GM19438 (cell line): ENCODE results near the gene INTS1.
"Not testable (repeated sequence)": the region's sequence is repeated elsewhere in the genome, so short reads cannot be mapped to it uniquely, and the experiment has no call there.

Experiments used
- ATAC-seq: cut with Tn5 transposase; IDR thresholded peaks from one replicate; pipeline ENCODE4 v1.9.1; 2021; ENCODE audit warnings: low read depth; ENCODE audit not compliant: unreplicated experiment

INTS1 gene

DNA sequence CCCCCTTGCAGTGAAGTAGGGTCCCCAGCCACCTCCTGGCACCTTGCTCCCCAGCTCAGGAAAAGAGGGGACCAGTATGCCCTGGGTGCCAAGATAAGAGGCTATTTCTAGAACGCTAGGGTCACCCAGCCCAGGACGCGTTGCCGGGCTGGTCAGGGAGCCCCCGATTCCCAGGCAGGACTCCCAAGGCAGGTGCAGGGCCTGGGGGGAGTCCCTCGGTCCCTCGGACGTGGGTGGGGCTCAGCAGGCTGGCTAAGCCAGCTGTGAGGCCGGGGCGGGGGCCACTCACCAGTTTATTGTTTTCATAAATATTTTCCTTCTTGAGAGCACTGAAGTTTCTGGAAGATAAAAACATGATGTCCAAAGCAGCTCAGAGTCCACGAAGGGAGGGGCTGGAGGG, 54.2 kb downstream of the INTS1 start:
- ATAC-seq, result no peak

DNA sequence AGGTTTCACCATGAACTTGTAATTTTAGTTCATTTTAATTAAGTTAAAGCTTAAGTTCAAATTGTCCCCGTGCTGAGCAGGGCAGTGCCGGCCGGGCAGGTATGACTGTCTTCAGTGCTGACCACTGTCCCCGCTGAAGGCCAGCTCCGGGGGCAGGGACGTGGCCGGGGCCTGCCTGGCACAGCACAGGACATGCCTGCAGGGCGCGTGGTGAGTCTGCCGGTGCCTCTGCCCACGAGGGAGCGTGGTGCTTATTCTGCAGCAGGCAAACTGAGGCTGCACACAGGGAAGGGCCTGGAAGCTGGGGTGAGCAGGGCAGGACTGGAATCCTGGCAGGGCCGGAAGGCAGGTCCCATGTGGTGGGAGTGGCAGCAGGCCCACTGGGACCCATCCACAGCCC, 54.7 kb downstream of the INTS1 start:
- no peak for ATAC-seq

DNA sequence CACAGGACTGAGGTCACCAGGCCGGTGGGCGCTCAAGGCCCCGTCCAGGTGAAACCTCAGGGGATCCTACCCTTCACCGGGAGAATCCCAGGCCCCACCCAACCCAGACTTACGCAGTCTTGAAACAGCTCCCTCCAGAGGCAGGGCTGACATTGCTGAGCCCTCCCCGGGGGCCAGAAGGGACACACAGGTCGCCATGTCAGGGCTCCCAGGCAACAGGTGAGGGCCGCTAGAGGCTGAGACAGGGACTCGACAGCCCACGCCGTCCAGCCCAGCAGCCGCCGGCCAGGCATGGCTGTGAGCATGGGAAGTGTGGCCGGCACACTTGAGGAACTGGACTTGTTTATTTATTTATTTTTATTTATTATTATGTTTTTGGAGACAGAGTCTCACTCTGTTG, 55.2 kb downstream of the INTS1 start:
- ATAC-seq, result no peak

DNA sequence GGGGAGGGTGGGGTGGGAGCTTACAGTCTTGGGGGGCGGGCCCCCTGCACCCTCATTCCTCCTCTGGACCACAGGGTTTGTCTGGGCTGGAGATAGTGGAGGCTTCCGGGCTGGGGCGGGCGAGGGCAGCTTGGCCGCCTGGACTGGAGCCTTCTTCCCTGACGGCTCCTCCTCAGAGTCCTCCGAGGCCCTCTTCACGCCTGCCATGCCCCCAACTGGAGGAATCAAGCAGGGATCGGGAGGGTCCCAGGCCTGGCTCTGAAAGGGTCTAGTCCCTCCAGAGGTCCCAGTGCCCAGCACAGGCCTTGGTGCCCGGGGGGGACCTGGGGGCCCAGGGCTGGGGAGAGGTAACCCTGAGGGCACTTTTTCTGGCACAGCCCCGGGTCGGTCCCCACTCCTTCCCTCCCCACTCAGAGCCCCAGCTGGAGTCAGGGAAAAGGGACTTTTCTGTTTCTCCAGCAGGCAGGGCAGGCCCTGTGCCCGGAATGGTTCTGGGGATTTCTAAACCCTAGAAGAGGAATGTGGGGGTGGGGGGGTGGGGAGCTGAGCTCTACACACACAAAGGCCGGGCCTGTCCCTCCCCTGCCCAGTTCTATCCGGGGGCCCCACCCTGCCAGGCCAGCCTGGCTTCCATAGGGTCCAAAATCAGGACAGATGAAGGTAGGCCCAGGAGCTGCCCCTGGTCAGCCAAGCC, 56.5 kb downstream of the INTS1 start:
- ATAC-seq, result no peak

DNA sequence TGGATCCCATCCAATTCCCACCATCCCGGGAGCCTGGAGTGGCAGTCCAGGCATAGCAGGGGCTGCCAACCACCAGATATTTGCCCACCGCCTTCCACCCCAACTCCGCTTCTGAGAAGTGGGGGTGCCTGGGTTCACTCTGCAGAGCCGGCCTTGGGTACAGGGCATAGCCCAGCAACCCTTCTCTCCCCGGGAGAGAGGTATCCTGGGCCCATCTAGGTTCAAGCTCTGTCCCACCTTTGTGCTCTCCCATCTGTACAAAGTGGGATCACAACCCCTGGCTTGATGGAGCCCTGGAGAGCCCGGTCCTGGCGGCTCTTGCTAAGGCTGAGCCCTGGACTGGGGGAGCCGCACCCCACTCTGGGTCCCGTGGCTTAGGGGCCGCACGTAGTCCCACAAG, 57.1 kb downstream of the INTS1 start:
- ATAC-seq, result no peak

DNA sequence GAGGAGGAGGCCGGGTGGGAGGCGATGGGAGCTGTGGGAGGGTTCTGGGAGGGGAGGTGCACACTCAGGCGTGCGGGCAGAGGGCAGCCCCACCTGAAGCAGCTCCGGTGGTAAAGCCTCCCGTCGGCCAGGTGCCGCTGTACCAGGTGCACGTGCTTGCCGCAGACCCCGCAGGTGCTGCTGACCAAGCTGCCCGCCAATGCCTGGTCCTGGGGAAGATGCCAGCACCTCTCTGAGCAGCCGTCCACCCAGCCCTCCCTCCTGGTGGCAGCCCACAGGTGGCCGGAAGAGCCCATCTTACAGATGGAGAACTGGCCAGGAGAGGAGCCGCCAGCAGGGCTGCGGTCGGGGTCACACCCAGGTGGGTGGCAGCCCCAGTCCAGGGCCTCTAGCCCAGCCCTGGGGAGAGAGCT, 57.6 kb downstream of the INTS1 start:
- no peak for ATAC-seq

DNA sequence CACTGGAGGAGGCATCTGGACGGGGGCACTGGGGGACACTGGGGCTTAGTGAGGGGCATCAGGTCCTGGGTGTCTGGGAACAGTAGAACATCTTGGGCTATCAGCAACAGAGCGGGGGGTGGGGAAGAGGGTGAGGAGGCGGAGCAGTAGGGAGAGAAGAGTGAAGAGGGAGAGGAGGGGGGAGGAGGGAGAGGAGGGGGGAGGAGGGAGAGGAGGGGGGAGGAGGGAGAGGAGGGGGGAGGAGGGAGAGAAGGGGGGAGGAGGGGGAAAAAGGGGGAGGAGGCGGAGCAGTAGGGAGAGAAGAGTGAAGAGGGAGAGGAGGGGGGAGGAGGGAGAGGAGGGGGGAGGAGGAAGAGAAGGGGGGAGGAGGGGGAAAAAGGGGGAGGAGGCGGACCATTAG, 58.2 kb downstream of the INTS1 start:
- not testable (repeated sequence) for ATAC-seq

DNA sequence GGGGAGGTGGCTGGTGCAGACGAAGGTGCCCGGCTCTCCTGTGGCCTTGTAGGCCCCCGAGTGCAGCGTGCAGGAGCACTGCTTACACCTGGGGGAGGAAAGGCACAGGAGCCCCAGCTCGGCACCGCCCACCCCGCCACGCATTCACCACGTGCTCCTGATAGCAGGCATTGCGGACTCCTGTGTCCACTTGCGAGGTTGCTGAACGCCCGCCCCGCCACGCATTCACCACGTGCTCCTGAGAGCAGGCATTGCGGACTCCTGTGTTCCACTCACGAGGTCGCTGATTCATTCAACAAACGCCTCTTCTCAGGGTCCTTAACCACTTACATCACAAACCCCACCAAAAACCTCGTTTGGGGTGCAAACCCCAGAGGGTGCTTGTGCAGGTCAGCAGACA, 58.8 kb downstream of the INTS1 start:
- ATAC-seq, result no peak

DNA sequence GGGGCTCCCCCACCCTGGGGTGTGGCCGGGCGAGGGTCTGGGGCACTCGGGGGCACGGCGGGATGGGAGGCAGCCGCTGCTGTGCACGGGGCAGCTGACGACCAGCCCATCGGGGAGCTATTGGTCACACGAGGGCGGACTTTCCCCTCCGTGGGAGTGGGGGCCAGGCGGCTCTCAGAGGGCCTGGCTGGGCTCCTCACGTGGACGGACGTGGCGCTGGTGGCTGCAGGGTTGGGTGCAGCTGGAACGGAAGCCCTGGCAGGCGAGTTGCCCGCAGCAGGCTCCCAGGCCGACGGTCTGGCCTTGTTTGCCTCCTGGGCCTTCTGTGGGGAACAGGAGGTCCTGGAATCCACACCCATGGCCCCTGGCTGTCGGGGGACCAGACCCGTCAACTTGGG, 59.3 kb downstream of the INTS1 start:
- no peak for ATAC-seq

DNA sequence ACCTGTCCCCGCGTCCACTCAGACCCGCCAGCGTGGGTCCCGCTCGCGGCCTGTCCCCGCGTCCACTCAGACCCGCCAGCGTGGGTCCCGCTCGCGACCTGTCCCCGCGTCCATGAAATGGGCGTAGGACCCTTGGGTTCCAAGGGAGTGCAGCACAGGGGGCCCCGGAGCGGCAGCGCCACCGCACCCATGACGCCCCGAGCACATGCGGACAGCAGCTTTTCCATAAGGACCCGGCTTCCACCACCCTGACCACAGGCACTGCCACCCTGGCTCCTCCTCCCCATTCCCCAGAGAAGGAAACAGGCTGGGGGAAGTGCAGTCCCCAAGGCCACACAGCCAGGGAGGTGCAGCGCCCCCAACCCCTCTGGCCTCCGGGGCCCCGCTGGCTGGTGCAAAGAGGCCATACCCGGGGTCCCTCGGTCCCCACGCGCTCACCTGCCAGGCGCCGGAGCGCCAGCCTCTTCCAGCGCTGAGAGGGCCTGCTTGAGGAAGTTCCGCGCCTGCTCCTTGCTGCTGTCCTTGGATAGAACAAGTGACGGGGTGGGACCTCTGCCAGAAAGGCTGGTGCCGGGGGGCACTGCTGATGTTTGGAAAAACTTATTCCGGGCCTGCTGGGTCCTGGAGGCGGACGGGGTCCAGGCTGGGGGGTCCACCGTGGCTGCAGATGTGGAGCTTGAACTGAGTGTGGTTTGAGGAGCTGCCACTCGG, 59.8 kb downstream of the INTS1 start:
- ATAC-seq, result no peak

DNA sequence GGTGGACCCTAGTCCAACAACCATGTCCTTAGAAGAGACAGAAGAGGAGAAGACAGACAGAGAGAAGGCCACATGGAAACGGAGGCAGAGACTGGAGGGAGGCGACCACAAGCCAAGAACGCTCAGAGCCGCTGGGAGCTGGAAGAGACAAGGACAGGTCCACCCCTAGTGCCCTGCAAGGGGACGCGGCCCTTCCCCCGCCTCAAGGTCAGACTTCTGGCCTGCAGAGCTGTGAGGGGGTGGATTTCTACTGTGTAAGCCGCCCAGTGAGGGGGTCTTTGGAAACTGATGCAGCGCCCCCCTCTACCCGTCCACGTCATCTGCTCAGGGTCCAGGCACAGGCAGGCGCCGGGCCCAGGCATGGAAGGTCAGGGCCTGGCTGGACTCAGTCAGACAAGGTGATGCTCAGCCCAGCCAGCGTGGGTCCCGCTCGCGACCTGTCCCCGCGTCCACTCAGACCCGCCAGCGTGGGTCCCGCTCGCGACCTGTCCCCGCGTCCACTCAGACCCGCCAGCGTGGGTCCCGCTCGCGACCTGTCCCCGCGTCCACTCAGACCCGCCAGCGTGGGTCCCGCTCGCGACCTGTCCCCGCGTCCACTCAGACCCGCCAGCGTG, 60.5 kb downstream of the INTS1 start:
- not testable (repeated sequence) for ATAC-seq

DNA sequence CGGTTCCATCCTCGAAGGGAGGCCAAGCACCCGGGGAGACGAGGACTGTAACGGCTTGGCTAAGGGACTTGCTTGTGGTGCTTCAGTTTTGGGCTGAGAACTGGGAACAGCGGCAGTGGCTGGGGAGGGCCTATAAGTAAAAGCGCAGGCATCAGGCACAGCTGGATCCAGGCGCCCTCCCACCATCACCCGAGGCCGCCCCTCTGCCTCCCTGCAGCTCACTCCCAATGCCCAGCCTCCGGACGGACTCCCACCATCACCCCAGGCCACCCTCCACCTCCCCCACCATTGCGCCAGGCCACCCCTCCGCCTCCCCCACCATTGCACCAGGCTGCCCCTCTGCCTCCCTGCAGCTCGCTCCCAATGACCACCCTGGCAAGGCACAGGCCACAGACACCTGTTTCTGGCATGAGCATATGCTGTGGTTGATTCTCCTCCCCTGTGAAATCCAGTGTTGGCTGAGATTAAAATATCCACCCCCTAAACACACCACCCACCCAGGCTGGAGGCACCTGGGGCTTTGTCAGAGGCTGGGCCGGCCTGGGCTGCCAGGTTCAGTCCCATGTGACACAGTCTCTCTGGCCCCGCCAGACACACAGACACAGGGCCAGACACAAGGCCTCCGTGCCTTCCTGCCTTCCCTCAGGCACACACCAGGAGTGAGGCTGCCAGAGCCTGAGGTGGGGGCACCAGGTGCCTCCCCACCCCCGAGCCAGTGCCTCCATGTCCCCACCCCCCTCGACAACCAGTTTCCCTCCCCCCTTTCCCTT, 61.6 kb downstream of the INTS1 start:
- ATAC-seq, result no peak

DNA sequence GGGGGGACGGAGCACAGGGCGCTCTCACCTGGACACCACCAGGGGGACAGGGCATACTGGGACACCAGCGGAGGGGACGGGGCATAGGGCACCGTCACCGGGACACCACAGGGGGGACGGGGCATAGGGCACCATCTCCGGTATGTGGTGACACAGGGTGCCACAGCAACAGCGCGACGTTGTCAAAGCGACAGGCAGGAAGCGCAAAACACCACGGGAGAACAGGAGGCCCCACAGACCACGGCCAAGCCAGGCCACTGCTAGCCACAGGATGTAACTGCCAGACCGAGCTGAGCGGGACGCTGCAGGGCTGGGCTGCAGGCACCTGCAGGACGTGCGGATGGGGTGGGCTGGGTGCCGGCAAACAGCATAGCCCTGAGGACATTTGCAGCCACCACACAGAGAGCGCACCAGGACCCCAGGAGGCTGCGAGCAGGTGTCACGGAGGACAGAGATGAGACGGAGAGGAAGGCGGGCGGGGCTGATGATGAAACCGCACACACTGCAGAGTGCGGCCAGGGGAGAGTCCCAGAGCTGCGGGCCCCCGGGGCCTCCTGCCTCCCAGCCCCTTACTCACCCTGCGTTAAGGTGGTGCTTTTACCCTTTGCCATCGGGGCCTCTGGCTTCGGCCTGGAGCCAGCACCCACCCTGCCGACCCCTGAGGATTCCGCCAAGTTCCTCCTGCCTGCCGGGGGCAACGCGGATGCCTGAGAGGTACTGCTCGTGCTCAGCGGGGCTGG, 62.4 kb downstream of the INTS1 start:
- no peak for ATAC-seq

DNA sequence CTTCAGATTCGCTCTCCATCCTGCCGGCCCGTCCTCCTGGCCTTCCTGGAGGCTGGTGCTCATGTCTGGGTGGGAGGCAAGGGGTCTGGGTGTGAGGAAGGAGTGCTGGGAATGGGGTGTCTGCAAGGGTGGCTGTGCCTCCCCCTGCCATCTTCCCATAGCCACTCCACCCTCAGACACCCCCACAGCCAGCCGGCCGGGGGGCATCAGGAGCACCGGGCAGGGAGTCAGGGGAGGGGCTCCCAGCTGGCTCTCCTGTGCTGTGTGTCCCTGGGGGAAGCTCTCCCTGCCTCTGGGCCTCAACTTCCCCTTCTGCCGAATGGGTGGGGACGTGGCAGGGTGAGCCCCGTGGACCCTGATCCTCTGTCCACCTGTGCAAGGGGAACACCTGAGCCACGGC, 63.6 kb downstream of the INTS1 start:
- ATAC-seq, result no peak

DNA sequence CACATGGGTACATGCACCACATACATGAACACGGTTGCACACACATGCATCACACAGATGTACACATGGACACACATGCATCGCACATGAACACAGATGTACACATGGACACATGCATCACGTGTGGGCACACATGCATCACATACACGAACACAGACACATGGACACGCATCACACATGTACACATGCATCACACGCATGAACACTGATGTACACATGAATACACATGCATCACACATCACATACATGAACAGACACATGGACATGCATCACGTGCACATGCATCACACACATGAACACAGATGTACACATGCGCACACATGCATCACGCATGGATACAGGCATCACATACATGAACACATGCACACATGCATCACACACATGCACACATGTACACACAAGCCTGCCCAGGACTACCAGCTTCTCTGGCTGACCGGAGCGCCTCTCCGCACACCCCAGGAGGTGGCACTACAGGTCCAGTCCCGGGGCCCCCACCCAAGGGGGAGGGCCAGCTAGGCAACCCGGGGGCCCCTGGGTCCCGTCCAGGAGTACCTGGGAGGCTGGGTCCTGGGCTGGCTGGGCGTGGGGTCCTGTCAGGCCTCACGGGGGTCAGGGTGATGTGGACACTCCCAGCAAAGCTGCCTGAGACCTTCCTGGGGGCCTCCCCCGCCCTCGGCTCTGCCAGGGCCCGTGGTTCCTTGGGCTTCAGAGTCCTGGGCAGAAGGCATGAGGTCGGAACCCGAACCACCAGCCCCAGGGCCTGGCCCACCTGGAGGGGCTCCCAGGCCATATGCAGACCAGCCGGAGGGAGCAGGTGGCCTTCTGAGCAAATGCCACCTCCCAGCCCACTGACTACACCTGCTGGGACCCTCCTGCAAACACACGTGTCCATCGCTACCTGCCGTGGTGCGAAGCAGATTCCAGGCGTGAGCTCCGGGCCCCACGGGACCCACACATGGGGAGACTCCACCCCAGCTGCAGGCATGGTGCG, 64.5 kb downstream of the INTS1 start:
- no peak for ATAC-seq

DNA sequence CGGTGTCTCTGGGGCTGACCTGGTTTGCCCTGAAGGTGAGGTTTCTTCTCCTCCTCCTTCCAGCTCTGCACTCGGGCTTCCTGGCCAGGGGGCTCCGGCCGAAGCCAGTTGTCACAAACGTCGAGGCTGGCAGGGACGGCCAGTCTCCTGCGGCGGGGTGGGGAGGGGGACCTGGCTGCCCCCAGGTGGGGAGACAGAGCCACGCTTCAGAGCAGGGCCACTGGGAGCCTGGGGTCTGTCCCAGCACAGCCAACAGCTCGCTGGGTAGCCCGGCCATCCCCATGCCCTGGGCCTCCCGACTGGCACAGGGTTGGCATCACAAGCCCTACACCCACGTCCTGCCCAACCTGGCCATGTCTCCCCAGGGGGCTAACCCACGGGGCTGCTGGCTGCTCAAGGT, 65.4 kb downstream of the INTS1 start:
- ATAC-seq, result no peak

DNA sequence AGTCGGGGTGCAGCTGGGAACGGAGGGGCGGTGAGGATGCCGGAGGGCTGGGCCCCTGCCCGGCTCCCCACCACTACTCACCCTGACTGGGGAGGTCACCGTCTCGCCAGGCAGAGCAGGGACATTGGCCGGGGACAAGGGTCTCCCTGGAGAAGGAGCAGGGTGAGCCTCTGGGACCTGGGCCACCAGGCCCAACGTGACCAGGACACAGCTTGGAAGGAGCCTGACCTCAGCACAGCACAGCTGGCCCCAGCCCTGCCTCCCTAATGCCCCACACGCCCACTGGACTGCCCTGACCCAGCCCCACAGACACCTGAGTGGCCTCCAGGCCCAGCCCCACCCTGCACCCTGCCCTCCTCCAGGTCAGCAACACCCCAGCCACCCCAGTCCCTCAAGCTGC, 66.0 kb downstream of the INTS1 start:
- no peak for ATAC-seq

DNA sequence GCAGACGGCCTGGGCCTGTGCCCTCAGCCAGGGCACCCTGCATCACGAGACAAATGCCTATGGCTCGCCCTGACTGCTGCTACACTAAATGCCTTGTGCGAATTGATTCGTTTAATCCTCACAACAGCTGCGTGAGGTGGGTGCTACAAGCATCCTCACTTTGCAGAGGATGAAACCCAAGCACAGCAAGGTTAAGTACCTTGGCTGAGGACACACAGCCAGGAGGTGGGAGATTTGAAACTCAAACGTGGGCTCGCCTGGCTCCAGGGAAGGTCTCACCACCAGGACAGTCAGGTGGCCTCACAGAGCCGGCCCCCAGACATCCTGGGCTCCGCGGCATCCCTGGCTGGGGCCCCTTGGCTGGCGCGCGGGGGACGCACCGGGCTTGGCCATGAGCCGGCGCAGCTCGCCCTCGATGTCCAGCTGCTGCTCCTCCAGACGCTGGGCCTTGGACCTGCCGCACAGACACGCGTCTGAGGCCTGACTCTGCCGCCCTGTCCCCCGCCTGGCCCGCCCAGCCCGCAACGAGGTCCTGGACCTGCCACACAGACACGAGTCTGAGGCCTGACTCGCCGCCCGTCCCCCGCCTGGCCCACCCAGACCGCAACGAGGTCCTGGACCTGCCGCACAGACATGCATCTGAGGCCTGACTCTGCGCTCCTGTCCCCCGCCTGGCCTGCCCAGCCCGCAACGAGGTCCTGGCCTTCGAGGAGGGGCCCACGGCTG, 66.9 kb downstream of the INTS1 start:
- no peak for ATAC-seq

DNA sequence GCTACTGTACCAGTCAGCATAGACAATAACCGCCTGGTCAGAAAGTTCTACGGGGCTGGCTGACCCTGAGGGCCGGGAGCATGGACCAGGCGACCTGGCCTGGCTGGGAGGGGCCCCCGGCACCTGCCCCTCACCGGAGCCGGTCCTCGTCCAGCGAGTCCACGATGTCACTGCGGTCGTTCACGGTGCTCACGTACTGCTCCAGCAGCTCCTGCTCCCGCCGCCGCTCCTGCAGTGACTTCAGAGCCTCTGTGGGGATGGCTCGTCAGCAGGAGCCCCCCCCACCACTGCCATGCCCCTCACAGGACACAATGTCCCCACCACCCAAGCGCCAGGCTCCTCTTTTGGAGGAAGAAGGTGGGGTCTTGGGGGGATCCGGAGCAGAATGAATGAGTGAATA, 67.6 kb downstream of the INTS1 start:
- no peak for ATAC-seq
